Stomach (tissue), 9 donors: Measurements from ENCODE around the gene FAM227B. TPM values are rescaled to one million over a fixed set of nuclear protein-coding genes. Genes with fewer than 3 reads are reported as not detected.

Source experiments
- DNase-seq, 2 donors: peaks; one replicate each; pipeline versions ENCODE4 v3.0.0 to v3.0.0-alpha.2; 2013 to 2019
- H3K27ac ChIP-seq, 5 donors: fragments of 200-600 bp in 4 of 5; sonication (generic) in 4 of 5; one replicate each; pipeline ENCODE4 v1.5.1; 2013 to 2019; ENCODE audit warnings: mild to moderate bottlenecking in 1 of 5, moderate library complexity in 1 of 5
- H3K27me3 ChIP-seq, 3 donors: fragments of 200-600 bp; sonication (generic); one replicate each; pipeline ENCODE4 v1.5.1; 2017 to 2019; ENCODE audit warnings: mixed run types in 1 of 3
- H3K36me3 ChIP-seq, 4 donors: fragments of 200-600 bp; sonication (generic); 1 replicate in 3 of 4; 2 replicates in 1 of 4; pipeline ENCODE4 v1.5.1; 2016 to 2019
- H3K4me1 ChIP-seq, 4 donors: fragments of 200-600 bp; sonication (generic); one replicate each; pipeline ENCODE4 v1.5.1; 2016 to 2019
- H3K4me3 ChIP-seq, 4 donors: fragments of 200-600 bp; sonication (generic) in 3 of 4; one replicate each; pipeline ENCODE4 v1.5.1; 2016 to 2019; ENCODE audit warnings: mild to moderate bottlenecking in 1 of 4
- H3K9me3 ChIP-seq, 4 donors: fragments of 200-600 bp; sonication (generic); one replicate each; pipeline ENCODE4 v1.5.1; 2016 to 2019
- EP300 ChIP-seq: sonication (generic); formaldehyde crosslinking; IDR thresholded peaks from one replicate; pipeline ENCODE4 v1.6.1; 2017; ENCODE audit warnings: antibody characterized with exemption
- POLR2A ChIP-seq, 4 donors: fragments of 450-650 bp; IDR thresholded peaks; one replicate each; pipeline ENCODE4 v1.6.1; 2016; ENCODE audit warnings: antibody characterized with exemption in 4 of 4, control low read depth in 2 of 4, mild to moderate bottlenecking in 1 of 4, moderate library complexity in 1 of 4
- POLR2AphosphoS5 ChIP-seq, 3 donors: sonication (generic); formaldehyde crosslinking; IDR thresholded peaks; one replicate each; pipeline ENCODE4 v1.6.1; 2016; ENCODE audit warnings: antibody characterized with exemption in 3 of 3
- WGBS, 5 donors: extraction: QIAGEN DNeasy Blood & Tissue Kit in 3 of 5; methylation state at CpG; one replicate each; pipeline versions ENCODE4 v1.1.5 to v1.1.7; 2013 to 2018; 5-methylcytosine and 5-hydroxymethylcytosine counted together
- intact Hi-C: fragments of 100-400 bp; cut with DNase I; formaldehyde crosslinking; loops from one replicate; pipeline ENCODE4 v1.15.1; 2023; ENCODE audit warnings: low total_unique reads
- polyA plus RNA-seq, 3 donors: library from polyadenylated mRNA; stranded (reverse); fragments of 200-250 nt; gene quantifications; one replicate each; pipeline ENCODE4 v1.2.3, GENCODE V29; 2013
- total RNA-seq, 5 donors: library from RNA; depleted of rRNA; stranded (reverse); fragments of >200 nt; gene quantifications; one replicate each; pipeline versions ENCODE4 v1.1.0 to v1.2.3, GENCODE V29; 2014 to 2016
- TF ChIP-seq, protein P1 (sequence below), 7 experiments: fragments of 450-650 bp in 4 of 7; fragments of 200-600 bp in 3 of 7; sonication (generic) in 3 of 7; IDR thresholded peaks; one replicate each; pipeline ENCODE4 v1.5.1; 2016 to 2019; ENCODE audit warnings: antibody characterized with exemption in 7 of 7, control low read depth in 2 of 7, mild to moderate bottlenecking in 1 of 7
- donor health status: healthy with polysubstance abuse.
- donor health status: Bipolar disorder and iron deficiency.
- donor health status: healthy.

The FAM227B gene
- total and polyA plus RNA-seq, 8 donors = 1.3 to 7.1 (median 2.9) TPM; not detected in 1

DNA sequence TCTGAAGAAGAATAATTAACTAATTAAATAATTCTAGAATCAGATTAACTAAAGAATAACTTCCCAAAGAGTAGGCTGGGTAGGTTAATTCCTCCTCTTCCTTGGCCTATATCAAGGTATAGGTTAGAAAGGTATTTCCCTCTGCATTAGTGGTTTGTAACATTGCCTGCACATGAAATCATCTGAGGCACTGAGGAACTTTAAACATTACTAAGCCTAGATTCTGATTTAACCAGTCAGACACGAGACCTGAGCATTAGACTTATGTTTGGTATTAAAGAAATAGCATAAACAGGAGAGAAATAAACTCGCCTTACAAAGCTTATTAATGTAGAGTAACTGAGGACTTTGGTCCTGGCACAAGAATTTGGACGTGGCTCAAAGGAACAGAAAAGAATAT is 113.4 kb downstream of the FAM227B start:
- no peak for DNase-seq
- peaks cover 0 to 6% (median 3%) of the 10 kb centered on the region in 4 donors for H3K9me3 ChIP-seq
- TF ChIP-seq, protein P1, sequence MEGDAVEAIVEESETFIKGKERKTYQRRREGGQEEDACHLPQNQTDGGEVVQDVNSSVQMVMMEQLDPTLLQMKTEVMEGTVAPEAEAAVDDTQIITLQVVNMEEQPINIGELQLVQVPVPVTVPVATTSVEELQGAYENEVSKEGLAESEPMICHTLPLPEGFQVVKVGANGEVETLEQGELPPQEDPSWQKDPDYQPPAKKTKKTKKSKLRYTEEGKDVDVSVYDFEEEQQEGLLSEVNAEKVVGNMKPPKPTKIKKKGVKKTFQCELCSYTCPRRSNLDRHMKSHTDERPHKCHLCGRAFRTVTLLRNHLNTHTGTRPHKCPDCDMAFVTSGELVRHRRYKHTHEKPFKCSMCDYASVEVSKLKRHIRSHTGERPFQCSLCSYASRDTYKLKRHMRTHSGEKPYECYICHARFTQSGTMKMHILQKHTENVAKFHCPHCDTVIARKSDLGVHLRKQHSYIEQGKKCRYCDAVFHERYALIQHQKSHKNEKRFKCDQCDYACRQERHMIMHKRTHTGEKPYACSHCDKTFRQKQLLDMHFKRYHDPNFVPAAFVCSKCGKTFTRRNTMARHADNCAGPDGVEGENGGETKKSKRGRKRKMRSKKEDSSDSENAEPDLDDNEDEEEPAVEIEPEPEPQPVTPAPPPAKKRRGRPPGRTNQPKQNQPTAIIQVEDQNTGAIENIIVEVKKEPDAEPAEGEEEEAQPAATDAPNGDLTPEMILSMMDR (IDR thresholded peaks at IDR 0.05) = no peak
- TF ChIP-seq EP300 (no peak), POLR2A (IDR thresholded peaks at IDR 0.05) (no peak), POLR2AphosphoS5 (IDR thresholded peaks at IDR 0.05) (no peak)
- H3K4me1 ChIP-seq = no peaks in the 10 kb centered on the region
- H3K27me3 ChIP-seq = no peaks in the 10 kb centered on the region
- H3K27ac ChIP-seq = no peak overlapping the region
- no peak overlapping the region for H3K4me3 ChIP-seq
- 46 to 64% (median 61%) methylated on average over 3 of the region's 3 CpGs for WGBS, 5 donors
- no peaks in the 10 kb centered on the region for H3K36me3 ChIP-seq
- intact Hi-C loops = no loop called here

GRCh38 chr15:49506341-49506740 is 114.3 kb downstream of the FAM227B start:
- DNase-seq = no peak
- no peaks in the 10 kb centered on the region for H3K27me3 ChIP-seq

GRCh38 chr15:49501586-49501985 is 119.0 kb downstream of the FAM227B start:
- TF ChIP-seq, protein P1 (IDR thresholded peaks at IDR 0.05) = no peak
- TF ChIP-seq EP300 (no peak), POLR2A (IDR thresholded peaks at IDR 0.05) (no peak), POLR2AphosphoS5 (IDR thresholded peaks at IDR 0.05) (no peak)
- H3K36me3 ChIP-seq = no peaks in the 10 kb centered on the region
- no peak for DNase-seq
- 65 to 86% (median 80%) methylated on average over 1 of the region's 1 CpG for WGBS, 5 donors
- no peaks in the 10 kb centered on the region for H3K27me3 ChIP-seq
- peaks cover 0 to 1% (median 0%) of the 10 kb centered on the region in 4 donors for H3K4me1 ChIP-seq
- intact Hi-C loops = no loop called here
- peaks cover 6 to 20% (median 11%) of the 10 kb centered on the region in 4 donors for H3K9me3 ChIP-seq
- H3K27ac ChIP-seq = no peak overlapping the region
- H3K4me3 ChIP-seq = no peak overlapping the region

More at GRCh38 chr15:49506341-49506740, 114.3 kb downstream of the FAM227B start:
- H3K9me3 ChIP-seq = peaks cover 6 to 14% (median 9%) of the 10 kb centered on the region in 4 donors
- H3K36me3 ChIP-seq = no peaks in the 10 kb centered on the region
- no peak for TF ChIP-seq POLR2A (IDR thresholded peaks at IDR 0.05)
- TF ChIP-seq, protein P1 (IDR thresholded peaks at IDR 0.05) = no peak
- no peak for TF ChIP-seq EP300
- TF ChIP-seq POLR2AphosphoS5 (IDR thresholded peaks at IDR 0.05) = no peak
- intact Hi-C loops = no loop called here
- WGBS, 5 donors = 35 to 50% (median 41%) methylated on average over 1 of the region's 1 CpG
- no peak overlapping the region for H3K27ac ChIP-seq
- H3K4me3 ChIP-seq = no peak overlapping the region
- H3K4me1 ChIP-seq = no peaks in the 10 kb centered on the region

DNA sequence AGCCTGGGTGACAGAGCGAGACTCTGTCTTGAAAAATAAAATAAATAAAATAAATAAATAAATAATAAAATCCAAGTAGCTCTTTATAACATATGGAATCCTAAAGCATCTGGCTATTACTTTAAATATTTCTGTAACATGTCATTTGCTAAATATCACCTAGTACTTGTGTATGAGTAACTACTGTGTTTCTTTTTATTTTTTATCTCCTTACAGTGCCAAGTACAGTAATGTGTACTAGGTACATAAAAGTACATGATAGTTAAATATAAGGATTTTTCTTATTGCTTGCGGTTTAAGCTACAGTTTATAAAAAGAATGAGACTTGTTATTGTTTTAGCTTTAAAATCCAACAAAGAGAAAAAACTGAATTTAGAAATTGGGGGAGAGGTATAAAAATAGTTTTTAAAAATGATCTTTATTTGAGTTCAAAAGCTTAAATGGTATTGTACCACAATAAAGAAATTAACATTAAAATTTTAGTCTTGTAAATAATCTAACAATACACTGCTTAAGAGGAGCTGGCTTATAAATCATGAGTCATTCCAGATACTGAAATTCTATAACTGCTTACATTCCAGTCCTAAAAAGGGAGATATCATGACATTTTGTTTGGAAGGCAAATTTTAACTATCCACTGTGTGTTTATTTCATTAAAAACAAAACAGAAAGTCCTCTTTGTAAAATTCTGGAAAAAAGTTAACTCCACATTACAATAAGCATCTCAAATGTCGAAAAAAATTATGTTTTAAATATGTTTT is 124.4 kb downstream of the FAM227B start:
- peak overlapping the region in 1 of 5 donors; percentile 9 for H3K27ac ChIP-seq
- no peak overlapping the region for H3K4me3 ChIP-seq
- H3K4me1 ChIP-seq = peaks cover 0 to 27% (median 7%) of the 10 kb centered on the region in 4 donors
- H3K27me3 ChIP-seq = no peaks in the 10 kb centered on the region
- 48 to 60% (median 55%) methylated on average over 3 of the region's 3 CpGs for WGBS, 5 donors
- intact Hi-C loops = no loop called here
- TF ChIP-seq, protein P1 (IDR thresholded peaks at IDR 0.05) = no peak
- TF ChIP-seq POLR2AphosphoS5 (IDR thresholded peaks at IDR 0.05) = no peak
- no peak for TF ChIP-seq POLR2A (IDR thresholded peaks at IDR 0.05)
- no peak for TF ChIP-seq EP300
- DNase-seq = peak in 1 of 2 donors; percentile 14
- H3K36me3 ChIP-seq = no peaks in the 10 kb centered on the region
- peaks cover 0 to 6% (median 0%) of the 10 kb centered on the region in 4 donors for H3K9me3 ChIP-seq
